PC-3 (cell line): ENCODE measurements around the gene SCN9A.

Experiments used
- CTCF ChIP-seq: fragments of 300-600 bp; sonication (generic); conservative IDR thresholded peaks from 2 replicates; pipeline ENCODE4 v1.5.1; 2017; ENCODE audit warnings: antibody characterized with exemption, low read depth, mild to moderate bottlenecking, low read length
- EZH2 ChIP-seq: fragments of 300-600 bp; sonication (generic); IDR thresholded peaks from one replicate; pipeline ENCODE4 v1.6.1; 2017; ENCODE audit warnings: antibody characterized with exemption, mild to moderate bottlenecking, low read length; ENCODE audit not compliant: unreplicated experiment

- TF ChIP-seq CTCF (no peak), EZH2 (no peak)
These were observed 227.9 kb downstream of the SCN9A start for GRCh38 chr2:166147883-166148282.
